Liver (tissue), 3 donors: ENCODE data around the gene ADAM10.

Source experiments
- FOXA1 ChIP-seq: IDR thresholded peaks from 2 replicates; pipeline ENCODE4 v1.6.1; 2016; ENCODE audit warnings: antibody characterized with exemption
- GABPA ChIP-seq, 2 donors: IDR thresholded peaks in 1 of 2; conservative IDR thresholded peaks in 1 of 2; 2 replicates each; pipeline ENCODE4 v1.6.1; 2016; ENCODE audit warnings: antibody characterized with exemption in 2 of 2, mild to moderate bottlenecking in 1 of 2, moderate library complexity in 1 of 2
- JUND ChIP-seq, 2 donors: IDR thresholded peaks; 2 replicates each; pipeline ENCODE4 v1.6.1; 2016; ENCODE audit warnings: antibody characterized with exemption in 2 of 2
- RAD21 ChIP-seq, 2 donors: IDR thresholded peaks; 2 replicates each; pipeline ENCODE4 v1.6.1; 2016; ENCODE audit warnings: antibody characterized with exemption in 2 of 2, mild to moderate bottlenecking in 2 of 2
- TAF1 ChIP-seq: conservative IDR thresholded peaks from 2 replicates; pipeline ENCODE4 v1.6.1; 2016; ENCODE audit warnings: antibody characterized with exemption, mild to moderate bottlenecking
- YY1 ChIP-seq: IDR thresholded peaks from 2 replicates; pipeline ENCODE4 v1.6.1; 2016; ENCODE audit warnings: antibody characterized with exemption, mild to moderate bottlenecking
- TF ChIP-seq, protein P1 (sequence below): fragments of 150-350 bp; IDR thresholded peaks from 2 replicates; pipeline ENCODE4 v1.5.1; 2017; ENCODE audit warnings: improper control_type of control experiment, low read depth, low read length; ENCODE audit not compliant: missing input control
- TF ChIP-seq, protein P2 (sequence below): IDR thresholded peaks from 2 replicates; pipeline ENCODE4 v1.6.1; 2016; ENCODE audit warnings: antibody characterized with exemption
- TF ChIP-seq, protein P3 (sequence below): IDR thresholded peaks from 2 replicates; pipeline ENCODE4 v1.6.1; 2016; ENCODE audit warnings: antibody characterized with exemption, mild to moderate bottlenecking
- TF ChIP-seq, protein P4 (sequence below): IDR thresholded peaks from 2 replicates; pipeline ENCODE4 v1.6.1; 2016; ENCODE audit warnings: antibody characterized with exemption
- TF ChIP-seq, protein P5 (sequence below): IDR thresholded peaks from 2 replicates; pipeline ENCODE4 v1.6.1; 2016; ENCODE audit warnings: antibody characterized with exemption
- donor health status: healthy.
- donor health status: healthy.

DNA sequence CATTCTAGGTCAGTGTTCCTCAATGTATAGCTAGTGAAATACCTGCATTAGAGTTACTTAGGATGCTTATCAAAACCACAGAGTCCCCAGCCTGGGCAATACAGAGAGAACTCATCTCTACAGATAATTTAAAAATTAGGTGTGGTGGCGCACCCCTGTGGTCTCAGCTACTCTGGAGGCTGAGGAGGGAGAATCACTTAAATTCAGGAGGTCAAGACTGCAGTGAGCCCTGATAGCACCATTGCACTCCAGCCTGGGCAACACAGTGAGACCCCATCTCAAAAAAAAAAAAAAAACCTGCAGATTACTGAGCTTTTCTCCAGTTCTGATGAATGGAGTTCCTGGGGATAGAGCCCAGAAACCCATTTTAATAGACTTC, 11.5 kb upstream of the ADAM10 start:
- TF ChIP-seq, protein P1, sequence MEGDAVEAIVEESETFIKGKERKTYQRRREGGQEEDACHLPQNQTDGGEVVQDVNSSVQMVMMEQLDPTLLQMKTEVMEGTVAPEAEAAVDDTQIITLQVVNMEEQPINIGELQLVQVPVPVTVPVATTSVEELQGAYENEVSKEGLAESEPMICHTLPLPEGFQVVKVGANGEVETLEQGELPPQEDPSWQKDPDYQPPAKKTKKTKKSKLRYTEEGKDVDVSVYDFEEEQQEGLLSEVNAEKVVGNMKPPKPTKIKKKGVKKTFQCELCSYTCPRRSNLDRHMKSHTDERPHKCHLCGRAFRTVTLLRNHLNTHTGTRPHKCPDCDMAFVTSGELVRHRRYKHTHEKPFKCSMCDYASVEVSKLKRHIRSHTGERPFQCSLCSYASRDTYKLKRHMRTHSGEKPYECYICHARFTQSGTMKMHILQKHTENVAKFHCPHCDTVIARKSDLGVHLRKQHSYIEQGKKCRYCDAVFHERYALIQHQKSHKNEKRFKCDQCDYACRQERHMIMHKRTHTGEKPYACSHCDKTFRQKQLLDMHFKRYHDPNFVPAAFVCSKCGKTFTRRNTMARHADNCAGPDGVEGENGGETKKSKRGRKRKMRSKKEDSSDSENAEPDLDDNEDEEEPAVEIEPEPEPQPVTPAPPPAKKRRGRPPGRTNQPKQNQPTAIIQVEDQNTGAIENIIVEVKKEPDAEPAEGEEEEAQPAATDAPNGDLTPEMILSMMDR: no peak
- TF ChIP-seq GABPA (IDR thresholded peaks at IDR 0.05 in 1 of 2, conservative IDR thresholded peaks at IDR 0.05 in 1 of 2): no peak
- TF ChIP-seq JUND (IDR thresholded peaks at IDR 0.05): no peak
- TF ChIP-seq FOXA1: no peak
- TF ChIP-seq, protein P2, sequence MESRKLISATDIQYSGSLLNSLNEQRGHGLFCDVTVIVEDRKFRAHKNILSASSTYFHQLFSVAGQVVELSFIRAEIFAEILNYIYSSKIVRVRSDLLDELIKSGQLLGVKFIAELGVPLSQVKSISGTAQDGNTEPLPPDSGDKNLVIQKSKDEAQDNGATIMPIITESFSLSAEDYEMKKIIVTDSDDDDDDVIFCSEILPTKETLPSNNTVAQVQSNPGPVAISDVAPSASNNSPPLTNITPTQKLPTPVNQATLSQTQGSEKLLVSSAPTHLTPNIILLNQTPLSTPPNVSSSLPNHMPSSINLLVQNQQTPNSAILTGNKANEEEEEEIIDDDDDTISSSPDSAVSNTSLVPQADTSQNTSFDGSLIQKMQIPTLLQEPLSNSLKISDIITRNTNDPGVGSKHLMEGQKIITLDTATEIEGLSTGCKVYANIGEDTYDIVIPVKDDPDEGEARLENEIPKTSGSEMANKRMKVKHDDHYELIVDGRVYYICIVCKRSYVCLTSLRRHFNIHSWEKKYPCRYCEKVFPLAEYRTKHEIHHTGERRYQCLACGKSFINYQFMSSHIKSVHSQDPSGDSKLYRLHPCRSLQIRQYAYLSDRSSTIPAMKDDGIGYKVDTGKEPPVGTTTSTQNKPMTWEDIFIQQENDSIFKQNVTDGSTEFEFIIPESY: no peak
- TF ChIP-seq TAF1: no peak
- TF ChIP-seq YY1: no peak
- TF ChIP-seq, protein P3, sequence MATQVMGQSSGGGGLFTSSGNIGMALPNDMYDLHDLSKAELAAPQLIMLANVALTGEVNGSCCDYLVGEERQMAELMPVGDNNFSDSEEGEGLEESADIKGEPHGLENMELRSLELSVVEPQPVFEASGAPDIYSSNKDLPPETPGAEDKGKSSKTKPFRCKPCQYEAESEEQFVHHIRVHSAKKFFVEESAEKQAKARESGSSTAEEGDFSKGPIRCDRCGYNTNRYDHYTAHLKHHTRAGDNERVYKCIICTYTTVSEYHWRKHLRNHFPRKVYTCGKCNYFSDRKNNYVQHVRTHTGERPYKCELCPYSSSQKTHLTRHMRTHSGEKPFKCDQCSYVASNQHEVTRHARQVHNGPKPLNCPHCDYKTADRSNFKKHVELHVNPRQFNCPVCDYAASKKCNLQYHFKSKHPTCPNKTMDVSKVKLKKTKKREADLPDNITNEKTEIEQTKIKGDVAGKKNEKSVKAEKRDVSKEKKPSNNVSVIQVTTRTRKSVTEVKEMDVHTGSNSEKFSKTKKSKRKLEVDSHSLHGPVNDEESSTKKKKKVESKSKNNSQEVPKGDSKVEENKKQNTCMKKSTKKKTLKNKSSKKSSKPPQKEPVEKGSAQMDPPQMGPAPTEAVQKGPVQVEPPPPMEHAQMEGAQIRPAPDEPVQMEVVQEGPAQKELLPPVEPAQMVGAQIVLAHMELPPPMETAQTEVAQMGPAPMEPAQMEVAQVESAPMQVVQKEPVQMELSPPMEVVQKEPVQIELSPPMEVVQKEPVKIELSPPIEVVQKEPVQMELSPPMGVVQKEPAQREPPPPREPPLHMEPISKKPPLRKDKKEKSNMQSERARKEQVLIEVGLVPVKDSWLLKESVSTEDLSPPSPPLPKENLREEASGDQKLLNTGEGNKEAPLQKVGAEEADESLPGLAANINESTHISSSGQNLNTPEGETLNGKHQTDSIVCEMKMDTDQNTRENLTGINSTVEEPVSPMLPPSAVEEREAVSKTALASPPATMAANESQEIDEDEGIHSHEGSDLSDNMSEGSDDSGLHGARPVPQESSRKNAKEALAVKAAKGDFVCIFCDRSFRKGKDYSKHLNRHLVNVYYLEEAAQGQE: no peak
- TF ChIP-seq, protein P4, sequence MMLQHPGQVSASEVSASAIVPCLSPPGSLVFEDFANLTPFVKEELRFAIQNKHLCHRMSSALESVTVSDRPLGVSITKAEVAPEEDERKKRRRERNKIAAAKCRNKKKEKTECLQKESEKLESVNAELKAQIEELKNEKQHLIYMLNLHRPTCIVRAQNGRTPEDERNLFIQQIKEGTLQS: no peak
- TF ChIP-seq, protein P5, sequence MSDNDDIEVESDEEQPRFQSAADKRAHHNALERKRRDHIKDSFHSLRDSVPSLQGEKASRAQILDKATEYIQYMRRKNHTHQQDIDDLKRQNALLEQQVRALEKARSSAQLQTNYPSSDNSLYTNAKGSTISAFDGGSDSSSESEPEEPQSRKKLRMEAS: no peak
- TF ChIP-seq RAD21 (IDR thresholded peaks at IDR 0.05): no peak
